GM21526 (cell line): ENCODE measurements around the gene MARCHF11.

Source experiments
- ATAC-seq: cut with Tn5 transposase; IDR thresholded peaks from one replicate; pipeline ENCODE4 v1.9.1; 2021; ENCODE audit warnings: moderate library complexity; ENCODE audit not compliant: unreplicated experiment, low FRiP score

Gene MARCHF11

GRCh38 chr5:16134204-16134603 lies 45.4 kb downstream of the MARCHF11 start:
- ATAC-seq, result no peak

DNA sequence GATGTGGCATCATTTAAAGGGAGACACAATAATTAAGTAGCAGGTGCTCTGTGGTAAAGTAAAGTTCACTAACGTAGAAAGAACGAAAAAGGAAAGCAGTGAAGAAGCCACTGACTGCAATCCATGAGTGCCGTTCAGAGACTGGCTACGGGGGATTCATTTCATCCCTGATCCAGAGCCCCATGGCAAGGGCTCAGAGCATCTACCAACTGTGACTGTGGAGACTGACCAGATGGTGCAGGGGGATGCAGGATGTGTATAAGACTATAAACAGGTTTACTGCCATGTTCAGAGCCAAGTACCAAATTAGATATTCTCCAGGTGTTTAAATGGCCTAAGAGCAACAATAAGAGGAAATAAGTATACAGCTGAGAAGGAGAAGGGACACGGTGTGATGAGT lies 47.7 kb downstream of the MARCHF11 start:
- ATAC-seq, result no peak

DNA sequence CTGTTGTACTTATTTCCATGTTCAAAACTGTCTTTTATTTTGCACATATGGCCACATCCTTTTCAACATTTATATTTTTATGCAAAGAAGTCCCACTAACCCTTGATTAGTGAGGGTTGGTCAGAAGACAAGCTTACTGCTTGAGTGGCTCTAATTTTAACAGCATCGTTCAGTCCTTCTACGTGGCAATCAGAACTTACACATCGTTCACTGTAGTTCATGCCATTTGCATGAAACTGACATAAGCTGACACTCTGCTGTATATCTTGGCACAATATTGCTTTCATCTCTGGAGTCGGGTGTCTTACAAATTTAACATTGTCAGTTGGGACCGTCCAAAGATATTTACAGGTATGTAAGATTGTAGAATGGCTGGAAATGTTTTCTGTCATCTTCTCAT lies 50.6 kb downstream of the MARCHF11 start:
- no peak for ATAC-seq

- ATAC-seq, result no peak
Observed at GRCh38 chr5:16127865-16128544, 51.6 kb downstream of the MARCHF11 start.

DNA sequence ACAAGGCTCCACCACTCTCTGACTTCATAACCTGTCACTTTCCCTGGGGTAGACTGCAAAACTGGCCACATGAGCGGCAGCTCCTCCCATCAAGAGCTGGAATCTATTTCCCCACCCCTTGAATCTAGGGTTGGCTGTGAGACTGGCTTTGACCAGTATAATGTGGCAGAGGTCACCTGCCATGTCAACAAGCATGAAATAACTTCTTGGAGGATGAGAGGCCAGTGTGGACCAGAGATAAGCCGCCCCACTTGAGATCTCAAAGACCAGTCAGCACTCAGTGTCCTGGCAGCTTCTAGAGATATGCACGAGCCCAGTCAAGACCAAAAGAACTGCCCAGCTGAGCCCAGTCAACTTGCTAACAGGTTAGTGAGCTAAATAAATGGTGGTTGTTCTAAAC lies 59.0 kb downstream of the MARCHF11 start:
- no peak for ATAC-seq

- ATAC-seq, result no peak
Observed at GRCh38 chr5:16119790-16120189, 59.8 kb downstream of the MARCHF11 start.

DNA sequence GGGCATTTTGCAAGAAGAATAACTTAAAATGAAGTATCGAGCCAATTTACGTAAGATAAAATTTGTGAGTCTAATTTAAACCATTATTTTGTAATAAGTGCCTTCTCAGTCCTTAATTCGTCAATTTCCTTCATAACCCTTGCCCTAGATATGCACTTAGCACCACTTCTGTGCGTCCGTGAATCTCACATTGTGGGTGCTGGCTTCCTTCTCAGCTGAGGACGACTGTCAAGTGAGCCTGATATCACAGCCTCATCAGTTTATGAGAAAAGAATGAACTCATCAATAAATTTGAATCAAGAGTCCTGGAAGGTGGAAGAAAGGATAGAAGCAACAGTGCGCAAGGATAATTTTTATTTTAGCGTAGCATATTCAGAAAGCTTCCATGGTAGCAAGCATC lies 64.5 kb downstream of the MARCHF11 start:
- no peak for ATAC-seq

GRCh38 chr5:16108418-16108817 lies 71.2 kb downstream of the MARCHF11 start:
- ATAC-seq, result no peak

- no peak for ATAC-seq
Observed at GRCh38 chr5:16104961-16105360, 74.6 kb downstream of the MARCHF11 start.

GRCh38 chr5:16095612-16096011 lies 84.0 kb downstream of the MARCHF11 start:
- no peak for ATAC-seq

DNA sequence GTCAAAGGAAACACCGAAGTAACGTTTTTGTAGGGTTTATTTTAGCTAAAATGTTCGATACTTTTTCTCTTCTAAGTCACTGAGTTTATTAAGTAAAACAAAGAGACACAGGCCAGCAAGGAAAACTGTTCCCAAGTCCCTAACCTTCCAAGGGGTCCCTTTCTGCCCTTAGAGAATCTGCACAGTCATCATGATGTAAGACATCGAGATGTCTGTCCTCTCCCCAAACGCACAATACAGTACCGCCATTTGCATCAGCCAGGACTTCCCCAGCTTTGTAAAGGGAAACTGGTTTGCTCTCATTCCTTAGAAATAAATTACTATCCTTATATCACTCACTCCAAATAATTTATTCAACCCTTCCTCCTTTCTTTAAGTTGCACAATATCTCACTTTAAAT lies 89.3 kb downstream of the MARCHF11 start:
- no peak for ATAC-seq

- ATAC-seq, result no peak
Observed at GRCh38 chr5:16082982-16083381, 96.6 kb downstream of the MARCHF11 start.

- ATAC-seq, result no peak
Observed at GRCh38 chr5:16082053-16082452, 97.5 kb downstream of the MARCHF11 start.

- ATAC-seq, result no peak
Observed at GRCh38 chr5:16081376-16081955, 98.1 kb downstream of the MARCHF11 start.

GRCh38 chr5:16076657-16077056 lies 102.9 kb downstream of the MARCHF11 start:
- ATAC-seq, result no peak

DNA sequence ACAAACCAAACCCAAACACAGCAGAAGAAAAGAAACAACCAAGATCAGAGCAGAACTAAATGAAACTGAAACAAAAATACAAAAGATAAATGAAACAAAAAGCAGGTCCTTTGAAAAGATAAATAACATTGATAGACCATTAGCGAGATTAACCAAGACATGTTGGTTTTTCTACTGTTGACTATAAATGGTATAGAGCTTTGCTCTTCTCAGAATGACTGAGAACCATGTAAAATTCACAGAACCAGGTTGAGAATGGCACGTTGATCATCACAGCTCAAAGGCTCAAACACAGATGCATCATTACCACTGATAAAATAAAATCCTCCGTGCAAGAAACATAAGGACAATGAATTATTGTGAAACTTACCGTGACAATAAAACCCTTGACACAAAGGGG lies 105.2 kb downstream of the MARCHF11 start:
- ATAC-seq, result no peak

DNA sequence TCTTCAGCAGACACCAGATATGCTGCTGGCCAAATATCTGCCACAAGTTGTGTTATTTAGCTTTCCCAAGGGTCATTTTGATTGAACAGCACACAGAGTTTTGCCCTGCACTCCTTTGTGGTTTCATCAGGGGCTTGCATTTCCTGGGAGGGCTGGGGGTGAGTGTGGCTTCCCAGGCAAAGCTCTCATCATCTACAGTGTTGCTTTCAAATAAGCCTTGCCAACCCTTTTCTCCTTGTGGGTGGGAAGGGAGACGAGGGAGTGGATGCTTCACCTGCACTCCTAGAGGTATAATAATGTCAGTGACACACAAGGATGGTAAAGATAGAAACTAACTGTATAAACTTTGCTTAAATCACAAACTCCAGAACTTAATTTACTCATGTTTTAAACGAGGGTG lies 107.0 kb downstream of the MARCHF11 start:
- ATAC-seq, result no peak

GRCh38 chr5:16067415-16067814 lies 112.2 kb downstream of the MARCHF11 start:
- ATAC-seq, result no peak

DNA sequence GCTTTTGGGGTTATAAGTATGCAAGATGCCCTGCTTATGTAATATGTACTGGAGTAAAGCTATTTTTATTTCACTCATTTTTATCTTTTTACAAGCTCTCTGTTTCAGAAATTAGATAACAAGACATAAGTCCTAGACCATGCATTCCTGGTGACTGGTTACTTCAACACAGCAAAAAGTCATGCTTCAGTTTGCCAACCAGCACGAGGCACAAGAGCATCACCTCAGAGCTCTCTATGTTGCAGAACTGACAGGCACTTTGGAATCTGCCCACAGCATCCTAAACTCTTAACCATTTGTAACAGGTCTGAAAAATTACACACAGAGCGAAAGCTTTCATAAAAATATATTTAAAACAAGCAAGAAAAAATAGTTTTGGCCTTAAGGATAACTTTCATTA lies 112.8 kb downstream of the MARCHF11 start:
- no peak for ATAC-seq

GRCh38 chr5:16066320-16066719 lies 113.3 kb downstream of the MARCHF11 start:
- ATAC-seq, result no peak

GRCh38 chr5:16065831-16066230 lies 113.8 kb downstream of the MARCHF11 start:
- no peak for ATAC-seq

- ATAC-seq, result no peak
Observed at GRCh38 chr5:16064135-16064893, 115.3 kb downstream of the MARCHF11 start.
